ENCODE results near the gene PRKAG2.

- TF ChIP-seq GATA2 (IDR thresholded peaks at IDR 0.05; ENCODE audit: low read depth, low read length) (no peak), GATA3 (IDR thresholded peaks at IDR 0.05; ENCODE audit: low read depth, low read length) (no peak)
These were observed 216.8 kb downstream of the PRKAG2 start for GRCh38 chr7:151660141-151660540.

Data from SH-SY5Y (cell line).